HG03066 (cell line): ENCODE data around the gene MTR.

ENCODE experiments used
- ATAC-seq: cut with Tn5 transposase; IDR thresholded peaks from one replicate; pipeline ENCODE4 v1.9.1; 2021; ENCODE audit warnings: low read depth; ENCODE audit not compliant: unreplicated experiment

Gene MTR

GRCh38 chr1:236947794-236948193, 152.7 kb downstream of the MTR start:
- no peak for ATAC-seq

DNA sequence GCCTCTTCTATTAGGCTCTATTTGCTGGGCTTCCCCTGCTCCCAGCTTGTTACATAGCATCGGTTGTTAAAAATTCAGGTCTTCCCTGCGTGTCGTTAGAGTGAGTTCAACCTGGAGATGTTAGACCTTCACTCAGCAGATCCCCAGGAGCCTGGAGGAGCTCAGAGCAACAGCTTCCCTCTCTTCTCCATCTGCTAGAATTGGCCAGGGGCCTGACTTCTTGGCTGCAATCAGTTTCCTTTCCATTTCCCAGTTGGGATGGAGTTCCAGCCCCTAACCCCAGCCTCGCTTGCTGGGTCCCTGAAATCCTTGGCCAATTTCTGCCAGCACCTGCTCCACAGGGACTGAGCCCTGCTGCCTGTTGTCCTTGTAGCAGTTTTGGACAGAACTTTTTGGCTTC, 153.3 kb downstream of the MTR start:
- ATAC-seq: no peak

DNA sequence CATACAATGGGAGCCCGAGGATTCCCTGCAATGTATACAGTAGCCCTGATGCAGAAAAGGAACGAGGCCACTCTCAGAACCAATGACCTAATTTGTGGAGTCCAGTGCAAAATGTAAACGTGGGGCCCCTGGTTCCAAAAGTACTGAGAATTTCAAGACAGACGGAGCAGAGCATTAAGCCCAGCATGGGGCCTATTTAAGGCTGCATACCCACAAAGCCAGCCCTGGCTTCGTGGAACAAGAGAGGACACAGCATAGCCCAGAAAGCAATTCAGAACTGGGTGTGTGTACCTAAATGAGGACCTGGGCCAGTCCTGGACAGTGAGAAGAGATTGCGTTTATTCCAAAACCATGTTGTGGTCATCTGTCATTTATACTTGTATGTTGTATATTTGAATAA, 153.9 kb downstream of the MTR start:
- no peak for ATAC-seq

GRCh38 chr1:236950365-236950764, 155.3 kb downstream of the MTR start:
- no peak for ATAC-seq

- no peak for ATAC-seq
These were observed 156.6 kb downstream of the MTR start for GRCh38 chr1:236951672-236952071.

DNA sequence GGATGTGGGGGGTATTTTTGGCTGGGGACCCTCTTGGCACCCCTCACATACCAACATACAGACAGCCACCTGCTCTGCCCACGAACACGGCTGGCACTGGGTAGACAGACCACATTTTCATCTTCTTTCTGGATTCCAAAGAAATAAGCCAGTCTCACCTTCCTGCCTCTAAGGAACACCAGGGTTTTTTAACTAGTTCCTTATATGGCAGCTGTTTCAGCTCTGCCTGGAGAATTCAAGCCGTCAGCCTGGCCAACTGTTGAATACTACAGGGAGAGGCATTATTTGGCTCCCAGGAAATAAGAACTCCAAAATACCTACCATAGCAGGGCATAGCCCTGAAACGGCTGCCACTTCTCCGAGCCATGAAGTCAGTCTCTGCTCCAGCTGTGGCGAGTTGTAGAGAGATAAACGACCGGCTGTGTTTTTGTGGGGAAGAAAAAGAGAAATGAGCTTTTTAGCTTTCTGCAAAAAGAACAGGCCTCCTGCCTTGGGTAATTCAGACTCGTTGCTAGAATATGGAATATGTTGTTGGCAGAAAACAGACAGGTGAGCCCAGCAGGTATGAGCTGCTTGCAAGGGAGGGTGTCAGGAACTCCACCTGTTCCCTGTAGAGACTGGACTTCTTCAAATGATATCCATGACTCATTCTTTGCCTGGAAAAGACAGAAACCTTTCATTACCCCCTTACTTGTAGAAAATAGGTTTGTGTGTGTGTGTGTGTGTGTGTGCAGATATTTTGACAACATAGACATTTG, 157.3 kb downstream of the MTR start:
- ATAC-seq: no peak

- ATAC-seq: no peak
These were observed 158.1 kb downstream of the MTR start for GRCh38 chr1:236953151-236953700.
